ENCODE results near the gene CD300LG.

GRCh38 chr17:43832168-43832975 is 14.6 kb upstream of the CD300LG start:
- TF ChIP-seq, protein P1, sequence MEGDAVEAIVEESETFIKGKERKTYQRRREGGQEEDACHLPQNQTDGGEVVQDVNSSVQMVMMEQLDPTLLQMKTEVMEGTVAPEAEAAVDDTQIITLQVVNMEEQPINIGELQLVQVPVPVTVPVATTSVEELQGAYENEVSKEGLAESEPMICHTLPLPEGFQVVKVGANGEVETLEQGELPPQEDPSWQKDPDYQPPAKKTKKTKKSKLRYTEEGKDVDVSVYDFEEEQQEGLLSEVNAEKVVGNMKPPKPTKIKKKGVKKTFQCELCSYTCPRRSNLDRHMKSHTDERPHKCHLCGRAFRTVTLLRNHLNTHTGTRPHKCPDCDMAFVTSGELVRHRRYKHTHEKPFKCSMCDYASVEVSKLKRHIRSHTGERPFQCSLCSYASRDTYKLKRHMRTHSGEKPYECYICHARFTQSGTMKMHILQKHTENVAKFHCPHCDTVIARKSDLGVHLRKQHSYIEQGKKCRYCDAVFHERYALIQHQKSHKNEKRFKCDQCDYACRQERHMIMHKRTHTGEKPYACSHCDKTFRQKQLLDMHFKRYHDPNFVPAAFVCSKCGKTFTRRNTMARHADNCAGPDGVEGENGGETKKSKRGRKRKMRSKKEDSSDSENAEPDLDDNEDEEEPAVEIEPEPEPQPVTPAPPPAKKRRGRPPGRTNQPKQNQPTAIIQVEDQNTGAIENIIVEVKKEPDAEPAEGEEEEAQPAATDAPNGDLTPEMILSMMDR (IDR thresholded peaks at IDR 0.05): no peak
- TF ChIP-seq POLR2A (IDR thresholded peaks at IDR 0.05): no peak

All from prostate gland (tissue), 2 donors.